Measurements from ENCODE around the gene NPBWR2.

- no peak for TF ChIP-seq CTCF (IDR thresholded peaks at IDR 0.05)
- no peak for TF ChIP-seq EP300 (IDR thresholded peaks at IDR 0.05; ENCODE audit: low read depth)
- TF ChIP-seq POLR2A (IDR thresholded peaks at IDR 0.05): no peak
- no peak for TF ChIP-seq POLR2AphosphoS5 (IDR thresholded peaks at IDR 0.05)
These were observed 10.8 kb downstream of the NPBWR2 start for GRCh38 chr20:64096535-64096934.

Data from transverse colon (tissue), 4 donors.